Sigmoid colon (tissue), 4 donors: ENCODE results near the gene SIGLEC1.

Experiments used
- POLR2AphosphoS5 ChIP-seq, 4 donors: sonication (generic); formaldehyde crosslinking; IDR thresholded peaks; one replicate each; pipeline ENCODE4 v1.6.1; 2017; ENCODE audit warnings: antibody characterized with exemption in 4 of 4
- TF ChIP-seq, protein P1 (sequence below), 4 experiments: fragments of 450-650 bp in 3 of 4; fragments of 200-600 bp in 1 of 4; IDR thresholded peaks; one replicate each; pipeline ENCODE4 v1.5.1; 2016 to 2019; ENCODE audit warnings: antibody characterized with exemption in 4 of 4, mild to moderate bottlenecking in 3 of 4, moderate library complexity in 2 of 4

DNA sequence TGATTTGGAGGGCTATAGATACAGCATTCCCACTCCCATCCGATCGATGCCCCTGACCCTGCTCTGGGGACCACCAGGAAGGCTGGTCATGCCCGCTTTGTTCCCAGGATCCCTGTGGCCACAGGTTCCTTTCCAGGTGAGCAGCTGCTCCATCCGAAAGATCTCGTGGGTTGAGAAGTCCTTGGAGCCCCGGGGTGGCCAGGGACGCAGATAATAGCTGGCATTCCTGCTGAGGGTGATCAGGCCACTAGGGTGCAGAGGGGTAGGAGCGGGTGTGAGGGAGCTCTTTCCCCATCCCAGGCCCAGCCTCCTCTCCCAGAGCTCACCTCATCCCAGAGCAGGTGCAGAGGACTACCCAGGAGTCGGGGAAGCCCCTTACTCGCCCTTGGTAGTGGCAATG is 38.0 kb downstream of the SIGLEC1 start:
- TF ChIP-seq, protein P1, sequence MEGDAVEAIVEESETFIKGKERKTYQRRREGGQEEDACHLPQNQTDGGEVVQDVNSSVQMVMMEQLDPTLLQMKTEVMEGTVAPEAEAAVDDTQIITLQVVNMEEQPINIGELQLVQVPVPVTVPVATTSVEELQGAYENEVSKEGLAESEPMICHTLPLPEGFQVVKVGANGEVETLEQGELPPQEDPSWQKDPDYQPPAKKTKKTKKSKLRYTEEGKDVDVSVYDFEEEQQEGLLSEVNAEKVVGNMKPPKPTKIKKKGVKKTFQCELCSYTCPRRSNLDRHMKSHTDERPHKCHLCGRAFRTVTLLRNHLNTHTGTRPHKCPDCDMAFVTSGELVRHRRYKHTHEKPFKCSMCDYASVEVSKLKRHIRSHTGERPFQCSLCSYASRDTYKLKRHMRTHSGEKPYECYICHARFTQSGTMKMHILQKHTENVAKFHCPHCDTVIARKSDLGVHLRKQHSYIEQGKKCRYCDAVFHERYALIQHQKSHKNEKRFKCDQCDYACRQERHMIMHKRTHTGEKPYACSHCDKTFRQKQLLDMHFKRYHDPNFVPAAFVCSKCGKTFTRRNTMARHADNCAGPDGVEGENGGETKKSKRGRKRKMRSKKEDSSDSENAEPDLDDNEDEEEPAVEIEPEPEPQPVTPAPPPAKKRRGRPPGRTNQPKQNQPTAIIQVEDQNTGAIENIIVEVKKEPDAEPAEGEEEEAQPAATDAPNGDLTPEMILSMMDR (IDR thresholded peaks at IDR 0.05): no peak
- no peak for TF ChIP-seq POLR2AphosphoS5 (IDR thresholded peaks at IDR 0.05)
